OCI-LY7 (cell line): ENCODE results near the gene CGRRF1. TPM values are rescaled to one million over a fixed set of nuclear protein-coding genes. Genes with fewer than 3 reads are reported as not detected.

ENCODE experiments used
- BruUV-seq: library from RNA; stranded (reverse); fragments of 400-500 nt; replicated peaks from 2 replicates; lab custom pipeline; 2021; lab: Mats Ljungman, UMichigan
- CTCF ChIA-PET: fragments of 300-600 bp; sonication (Branson Sonifier 250); formaldehyde crosslinking; loops from one replicate; lab custom pipeline; 2022; ENCODE audit warnings: antibody characterized with exemption; ENCODE audit not compliant: unreplicated experiment; lab: Charles Lee
- POLR2A ChIA-PET: fragments of 300-600 bp; sonication (Branson Sonifier 250); formaldehyde crosslinking; loops from one replicate; lab custom pipeline; 2022; ENCODE audit warnings: antibody characterized with exemption; lab: Charles Lee
- DNase-seq: peaks from one replicate; pipeline ENCODE4 v3.0.0-alpha.2; 2015; ENCODE audit warnings: low spot score
- H2AFZ ChIP-seq: fragments of 200-600 bp; sonication (generic), shearing (Covaris generic); 2 replicates; pipeline ENCODE4 v1.6.1; 2014; ENCODE audit warnings: mild to moderate bottlenecking, antibody characterized with exemption, low read length, moderate library complexity
- H3K27ac ChIP-seq: fragments of 200-600 bp; sonication (generic); 2 replicates; pipeline ENCODE4 v1.5.1; 2014; ENCODE audit warnings: mixed run types, low read depth, mild to moderate bottlenecking, moderate library complexity, low read length, inconsistent platforms; ENCODE audit not compliant: poor library complexity, severe bottlenecking
- H3K36me3 ChIP-seq: fragments of 200-600 bp; sonication (generic); 2 replicates; pipeline ENCODE4 v1.6.1; 2014; ENCODE audit warnings: mild to moderate bottlenecking, antibody characterized with exemption, low read length, moderate library complexity, mixed read lengths; ENCODE audit not compliant: insufficient read depth
- H3K4me1 ChIP-seq: fragments of 200-600 bp; sonication (generic); 2 replicates; pipeline ENCODE4 v1.5.1; 2014; ENCODE audit warnings: mild to moderate bottlenecking, low read length; ENCODE audit not compliant: insufficient read depth, poor library complexity, severe bottlenecking
- H3K4me2 ChIP-seq: fragments of 200-600 bp; sonication (generic); 2 replicates; pipeline ENCODE4 v1.6.1; 2014; ENCODE audit warnings: mild to moderate bottlenecking, low read length
- H3K4me3 ChIP-seq: fragments of 200-600 bp; sonication (generic); 2 replicates; pipeline ENCODE4 v1.5.1; 2014; ENCODE audit warnings: mild to moderate bottlenecking, low read depth, low read length; ENCODE audit not compliant: poor library complexity, severe bottlenecking
- H3K79me2 ChIP-seq: fragments of 200-600 bp; sonication (generic); 2 replicates; pipeline ENCODE4 v1.6.1; 2016; ENCODE audit warnings: low read depth, mild to moderate bottlenecking, low read length, moderate library complexity, mixed read lengths; ENCODE audit not compliant: insufficient read depth
- H3K9me2 ChIP-seq: fragments of 200-600 bp; sonication (generic); 2 replicates; pipeline ENCODE4 v1.6.1; 2016; ENCODE audit warnings: mild to moderate bottlenecking, low read length, mixed read lengths; ENCODE audit not compliant: insufficient read depth
- H3K9me3 ChIP-seq: fragments of 200-600 bp; sonication (generic); 2 replicates; pipeline ENCODE4 v1.6.1; 2014; ENCODE audit warnings: mild to moderate bottlenecking, mixed run types, low read length, mixed read lengths
- H4K20me1 ChIP-seq: fragments of 200-600 bp; sonication (generic); 2 replicates; pipeline ENCODE4 v1.6.1; 2014; ENCODE audit warnings: mild to moderate bottlenecking, antibody characterized with exemption, low read length, moderate library complexity, mixed read lengths; ENCODE audit not compliant: insufficient read depth
- CTCF ChIP-seq: fragments of 200-600 bp; sonication (generic); conservative IDR thresholded peaks from 2 replicates; pipeline ENCODE4 v1.5.1; 2014; ENCODE audit warnings: mild to moderate bottlenecking, antibody characterized with exemption, low read length, moderate library complexity, mixed read lengths
- EZH2phosphoT487 ChIP-seq: fragments of 200-600 bp; sonication (generic); IDR thresholded peaks from 2 replicates; pipeline ENCODE4 v1.6.1; 2018; ENCODE audit warnings: low read depth, borderline replicate concordance, mild to moderate bottlenecking, mixed run types, antibody characterized with exemption, low read length, moderate library complexity, mixed read lengths
- intact Hi-C: fragments of 100-400 bp; cut with micrococcal nuclease; formaldehyde crosslinking; loops from one replicate; pipeline ENCODE4 v1.10.0; 2022; ENCODE audit not compliant: unreplicated experiment
- total RNA-seq, 2 experiments: library from RNA; depleted of rRNA in 1 of 2; stranded (reverse); fragments of >200 nt in 1 of 2; shearing (Covaris generic) in 1 of 2; gene quantifications; 2 replicates each; pipeline ENCODE4 v1.2.3, GENCODE V29; 2014 to 2022

Gene CGRRF1
- total RNA-seq, 2 experiments from 2014 or later, result 8.4 to 13.4 TPM

- no peak for DNase-seq
- ChIA-PET CTCF (no interaction called here), POLR2A (interaction anchor here (0.7 to 1.6 kb wide), 4 partner anchors 20 to 373 kb away, joined by 3 to 5 read pairs (median 3); partner anchors contain the start of gene GCH1)
- no peaks in the 10 kb centered on the region for H3K9me3 ChIP-seq
- H3K79me2 ChIP-seq, result no peaks in the 10 kb centered on the region
- H3K4me2 ChIP-seq, result no peak overlapping the region
- H3K4me3 ChIP-seq, result no peak overlapping the region
- H2AFZ ChIP-seq, result no peak overlapping the region
- H3K9me2 ChIP-seq, result no peaks in the 10 kb centered on the region
- H4K20me1 ChIP-seq, result no peaks in the 10 kb centered on the region
- peaks cover 19% of the 10 kb centered on the region for H3K4me1 ChIP-seq
- peaks cover 16% of the 10 kb centered on the region; the same call in 1 of the 2 replicates for H3K36me3 ChIP-seq
- no TSS peak for BruUV-seq
- intact Hi-C loops, result no loop called here
- TF ChIP-seq CTCF, result no peak
- no peak for TF ChIP-seq EZH2phosphoT487
- H3K27ac ChIP-seq, result no peak overlapping the region
Measured at GRCh38 chr14:54528973-54529372, 19.3 kb downstream of the CGRRF1 start.

GRCh38 chr14:54529811-54530210 is 20.1 kb downstream of the CGRRF1 start:
- Histone ChIP-seq H3K9me2 (no peaks in the 10 kb centered on the region), H3K79me2 (no peaks in the 10 kb centered on the region), H3K9me3 (no peaks in the 10 kb centered on the region), H3K4me3 (no peak overlapping the region), H3K4me1 (peaks cover 19% of the 10 kb centered on the region), H3K4me2 (no peak overlapping the region), H2AFZ (no peak overlapping the region), H4K20me1 (no peaks in the 10 kb centered on the region), H3K27ac (no peak overlapping the region), H3K36me3 (peaks cover 8% of the 10 kb centered on the region; the same call in 1 of the 2 replicates)
- TF ChIP-seq EZH2phosphoT487, result no peak
- TF ChIP-seq CTCF, result no peak
- no peak for DNase-seq
- ChIA-PET CTCF (no interaction called here), POLR2A (interaction anchor here (0.6 to 1.4 kb wide), 5 partner anchors 20 to 132 kb away, joined by 3 read pairs; partner anchors contain the start of genes CGRRF1 and SAMD4A)
- no TSS peak for BruUV-seq
- intact Hi-C loops, result no loop called here
